GM21576 (cell line): ENCODE measurements around the gene GAB2.
A peak's percentile ranks its signal among the peaks of the same experiment; 100 is the strongest.
"Not testable (repeated sequence)": the region's sequence is repeated elsewhere in the genome, so short reads cannot be mapped to it uniquely, and the experiment has no call there.

ENCODE experiments used
- ATAC-seq: cut with Tn5 transposase; IDR thresholded peaks from one replicate; pipeline ENCODE4 v1.9.1; 2021; ENCODE audit warnings: mild to moderate bottlenecking, moderate library complexity; ENCODE audit not compliant: unreplicated experiment

GAB2 gene, protein sequence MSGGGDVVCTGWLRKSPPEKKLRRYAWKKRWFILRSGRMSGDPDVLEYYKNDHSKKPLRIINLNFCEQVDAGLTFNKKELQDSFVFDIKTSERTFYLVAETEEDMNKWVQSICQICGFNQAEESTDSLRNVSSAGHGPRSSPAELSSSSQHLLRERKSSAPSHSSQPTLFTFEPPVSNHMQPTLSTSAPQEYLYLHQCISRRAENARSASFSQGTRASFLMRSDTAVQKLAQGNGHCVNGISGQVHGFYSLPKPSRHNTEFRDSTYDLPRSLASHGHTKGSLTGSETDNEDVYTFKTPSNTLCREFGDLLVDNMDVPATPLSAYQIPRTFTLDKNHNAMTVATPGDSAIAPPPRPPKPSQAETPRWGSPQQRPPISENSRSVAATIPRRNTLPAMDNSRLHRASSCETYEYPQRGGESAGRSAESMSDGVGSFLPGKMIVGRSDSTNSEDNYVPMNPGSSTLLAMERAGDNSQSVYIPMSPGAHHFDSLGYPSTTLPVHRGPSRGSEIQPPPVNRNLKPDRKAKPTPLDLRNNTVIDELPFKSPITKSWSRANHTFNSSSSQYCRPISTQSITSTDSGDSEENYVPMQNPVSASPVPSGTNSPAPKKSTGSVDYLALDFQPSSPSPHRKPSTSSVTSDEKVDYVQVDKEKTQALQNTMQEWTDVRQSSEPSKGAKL

DNA sequence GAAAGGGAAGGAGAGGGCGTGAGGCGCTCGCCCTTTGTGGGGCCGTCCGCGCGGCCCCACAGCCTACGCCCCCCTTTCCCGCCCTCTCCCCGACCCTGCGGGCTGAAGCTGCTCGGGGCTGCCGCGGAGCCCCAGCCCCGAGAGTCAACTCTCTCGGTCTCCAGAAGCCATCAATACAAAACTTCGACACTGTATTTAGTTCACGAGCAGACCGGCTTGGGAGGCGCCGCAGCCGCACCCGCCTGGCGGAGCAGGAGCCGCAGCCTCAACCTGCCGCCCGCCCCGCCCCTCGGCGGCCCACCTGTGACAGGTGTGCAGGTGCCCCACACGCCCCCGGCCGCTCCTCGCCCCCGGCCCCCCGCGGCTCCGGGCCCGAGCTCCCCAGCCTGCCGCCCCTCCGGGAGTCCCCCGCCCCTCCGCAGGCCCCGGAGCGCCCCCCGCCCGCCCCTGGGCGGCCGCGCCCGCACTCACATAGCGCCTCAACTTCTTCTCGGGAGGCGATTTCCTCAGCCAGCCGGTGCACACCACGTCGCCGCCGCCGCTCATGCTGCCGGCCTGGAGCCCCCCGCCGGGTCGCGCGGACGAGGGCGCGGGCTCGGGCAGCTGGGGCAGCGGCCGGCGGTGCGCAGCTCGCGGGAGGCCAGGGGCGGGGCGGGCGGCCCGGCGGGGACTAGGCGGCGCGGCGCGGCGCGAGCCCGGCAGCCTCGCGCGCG is at the start of gene GAB2:
Gene GAB2 (minus strand): TSS at position 646 of the 713 bp plus-strand sequence. CDS start 100 bp downstream, at position 546.
- peak; percentile 6 for ATAC-seq

- no peak for ATAC-seq
Observed at GRCh38 chr11:78467370-78467769, 49.8 kb upstream of the GAB2 start.

DNA sequence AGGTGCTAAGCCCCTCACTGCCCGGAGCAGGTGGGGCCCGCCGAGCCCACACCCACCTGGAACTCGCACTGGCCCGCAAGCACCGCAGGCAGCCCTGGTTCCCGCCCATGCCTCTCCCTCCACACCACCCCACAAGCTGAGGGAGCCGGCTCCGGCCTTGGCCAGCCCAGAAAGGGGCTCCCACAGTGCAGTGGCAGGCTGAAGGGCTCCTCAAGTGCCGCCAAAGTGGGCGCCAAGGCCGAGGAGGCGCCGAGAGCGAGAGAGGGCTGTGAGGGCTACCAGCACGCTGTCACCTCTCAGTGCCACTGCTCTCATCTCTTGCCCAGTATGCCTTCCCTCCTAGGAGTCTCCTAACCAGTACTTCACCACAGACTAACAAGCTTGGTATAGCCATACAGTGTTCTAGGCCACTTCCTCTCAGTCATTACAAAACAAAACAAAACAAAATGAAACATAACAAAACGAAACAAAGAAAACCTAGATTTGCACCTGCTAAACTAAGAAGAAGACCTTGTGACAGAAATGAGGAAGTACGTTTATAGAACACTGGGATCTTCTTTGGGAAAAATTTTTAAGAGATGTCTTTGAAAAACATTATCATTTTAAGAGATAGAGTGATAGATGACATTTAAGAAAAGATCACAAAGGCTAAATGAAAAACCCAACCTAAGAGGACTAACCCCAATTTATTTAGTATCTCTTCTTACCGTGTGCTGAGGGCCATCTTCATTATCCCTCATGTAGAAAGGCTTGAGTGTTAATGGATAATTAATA is 47.7 kb upstream of the GAB2 start:
- peak; percentile 98 for ATAC-seq

GRCh38 chr11:78464787-78465168 is 47.2 kb upstream of the GAB2 start:
- not testable (repeated sequence) for ATAC-seq

DNA sequence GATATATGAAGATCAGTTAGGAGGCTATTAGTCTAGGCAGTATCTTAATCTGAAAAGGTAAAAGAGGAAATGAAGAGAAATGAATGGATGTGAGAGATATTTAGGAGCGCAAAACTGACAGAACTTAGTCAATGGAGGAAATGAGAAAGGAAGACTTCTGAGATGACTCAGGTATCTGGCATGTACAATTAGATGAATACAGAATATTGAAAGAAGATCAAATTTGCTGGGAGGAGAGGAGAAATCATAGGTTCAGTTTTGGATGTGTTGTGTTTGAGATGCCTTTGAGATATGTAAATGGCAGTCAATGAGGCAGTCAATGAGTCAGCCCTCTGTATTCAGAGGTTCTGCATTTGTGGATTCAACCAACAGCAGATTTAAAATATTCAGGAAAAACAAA is 42.9 kb upstream of the GAB2 start:
- ATAC-seq, result no peak

- no peak for ATAC-seq
Observed at GRCh38 chr11:78459738-78460137, 42.1 kb upstream of the GAB2 start.

- no peak for ATAC-seq
Observed at GRCh38 chr11:78457448-78457847, 39.8 kb upstream of the GAB2 start.

DNA sequence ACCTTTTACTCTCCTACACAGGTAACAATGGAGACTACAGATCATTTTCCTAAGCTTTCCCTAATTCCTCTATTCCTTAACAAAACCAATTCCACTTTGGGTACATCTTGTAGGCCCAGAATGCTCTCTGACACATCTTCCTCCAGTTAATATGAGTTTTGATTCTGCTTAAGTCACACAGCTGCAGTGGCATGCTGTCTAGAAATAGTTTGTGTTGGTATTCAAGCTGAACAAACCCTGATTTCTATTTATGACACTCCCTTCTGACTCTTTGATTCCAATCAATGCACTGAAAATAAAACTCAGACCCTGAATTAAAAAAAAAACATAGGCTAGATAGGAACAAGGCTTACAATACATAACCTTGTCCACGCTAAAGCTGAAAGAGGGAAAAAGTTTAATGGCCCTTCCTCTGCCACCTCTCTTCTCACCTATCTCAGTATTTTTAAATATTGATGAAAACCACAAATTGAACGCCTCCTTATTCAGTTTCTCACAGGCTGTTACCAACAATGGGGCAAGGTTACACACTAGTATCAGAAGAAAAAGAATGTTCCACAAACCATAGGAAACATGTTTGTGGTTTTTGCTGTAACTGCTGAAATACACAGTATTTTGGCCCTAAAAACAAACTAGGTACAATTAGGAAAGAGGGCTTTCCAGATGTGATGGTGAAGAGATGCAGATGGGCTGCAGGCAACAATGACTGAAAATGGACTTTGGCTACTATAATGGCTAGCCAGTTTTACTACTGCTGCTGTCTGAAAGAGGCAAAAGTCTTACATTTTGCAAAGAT is 35.7 kb upstream of the GAB2 start:
- ATAC-seq, result no peak

DNA sequence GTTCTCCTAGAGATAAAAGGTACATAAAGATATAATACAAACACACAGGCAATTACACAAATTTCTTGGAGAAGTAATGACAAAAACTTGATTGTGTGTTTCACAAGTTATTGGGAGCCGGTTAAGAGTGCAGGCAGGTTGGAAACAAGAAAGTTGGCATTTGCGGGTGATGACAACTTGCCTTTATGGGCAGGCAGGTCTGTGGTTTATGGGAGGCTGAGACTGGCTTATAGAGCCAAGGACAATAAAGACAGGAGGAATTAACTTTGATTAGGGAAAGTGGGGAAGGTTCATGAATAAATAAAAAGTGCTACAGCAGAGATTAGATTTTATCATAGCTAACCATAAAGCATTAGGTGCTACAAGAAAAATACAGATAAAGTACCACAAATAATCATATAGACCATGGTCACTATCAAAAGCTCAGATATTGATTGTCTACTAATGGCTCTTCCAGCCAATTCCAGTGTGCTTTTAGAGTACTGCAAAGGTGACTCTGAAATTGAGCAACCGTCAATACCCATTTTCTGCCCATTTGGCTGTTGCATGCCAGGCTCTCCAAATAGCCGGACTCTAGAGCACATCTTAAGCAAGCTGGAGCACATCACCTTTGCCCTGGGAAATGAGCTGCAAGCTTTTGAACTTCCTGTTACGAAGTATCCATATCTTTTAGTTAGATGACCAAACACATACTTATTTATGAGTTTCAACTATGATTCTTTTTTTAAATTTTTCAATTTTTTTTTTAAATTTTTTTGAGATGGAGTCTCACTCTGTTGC is 33.9 kb upstream of the GAB2 start:
- no peak for ATAC-seq

DNA sequence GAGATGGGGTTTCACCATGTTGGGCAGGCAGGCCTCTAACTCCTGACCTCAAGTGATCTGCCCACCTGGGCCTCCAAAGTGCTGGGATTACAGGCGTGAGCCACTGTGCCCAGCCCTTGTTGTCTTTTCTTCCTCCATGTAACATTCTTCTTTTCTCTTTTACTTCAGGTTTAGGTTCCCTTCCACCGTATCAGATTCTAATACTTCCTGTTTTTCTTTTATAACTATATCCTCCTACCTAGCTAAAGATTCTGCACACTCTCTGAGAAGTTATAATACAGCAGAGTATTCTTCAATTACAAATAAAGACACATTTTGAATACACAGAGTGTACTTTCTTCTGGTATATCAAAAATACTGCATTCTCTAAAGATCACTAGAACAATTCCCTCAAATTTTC is 33.2 kb upstream of the GAB2 start:
- ATAC-seq, result no peak

DNA sequence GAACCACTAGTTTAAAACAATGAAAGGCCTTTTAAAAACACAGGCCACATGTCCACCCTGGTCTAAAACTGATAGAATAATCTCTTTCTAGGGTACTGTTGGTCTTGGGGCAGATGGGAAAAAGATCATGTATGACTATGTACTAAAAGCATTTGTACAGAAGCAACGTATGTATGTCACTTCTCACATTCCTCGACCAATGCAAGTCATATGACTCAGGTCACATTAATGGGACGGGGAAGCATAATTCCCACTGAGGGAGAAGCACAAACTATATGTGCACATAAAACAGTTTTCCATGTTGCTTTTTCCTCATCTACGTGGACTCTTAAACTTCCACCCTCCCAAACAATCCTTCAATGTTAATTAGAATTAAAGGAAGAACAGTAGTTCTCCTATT is 32.2 kb upstream of the GAB2 start:
- ATAC-seq, result no peak

DNA sequence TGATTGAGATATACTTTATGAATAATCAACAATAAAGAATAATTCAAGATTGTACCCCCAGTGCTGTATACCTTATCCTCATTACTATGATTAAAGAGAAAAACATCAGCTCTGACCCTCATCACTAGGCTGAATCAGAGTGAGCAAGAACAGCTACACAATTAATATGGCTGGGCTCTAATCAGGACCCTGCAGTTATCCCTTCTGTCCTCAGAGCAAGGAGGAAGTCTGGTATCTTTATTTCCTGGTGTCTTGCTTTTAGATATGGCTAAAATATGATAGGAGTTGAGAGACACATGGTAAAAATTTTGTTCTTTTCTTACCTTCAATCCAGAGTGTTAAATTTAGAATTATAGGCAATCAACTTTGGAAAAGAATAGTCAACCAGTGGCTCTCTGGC is 28.6 kb upstream of the GAB2 start:
- no peak for ATAC-seq

DNA sequence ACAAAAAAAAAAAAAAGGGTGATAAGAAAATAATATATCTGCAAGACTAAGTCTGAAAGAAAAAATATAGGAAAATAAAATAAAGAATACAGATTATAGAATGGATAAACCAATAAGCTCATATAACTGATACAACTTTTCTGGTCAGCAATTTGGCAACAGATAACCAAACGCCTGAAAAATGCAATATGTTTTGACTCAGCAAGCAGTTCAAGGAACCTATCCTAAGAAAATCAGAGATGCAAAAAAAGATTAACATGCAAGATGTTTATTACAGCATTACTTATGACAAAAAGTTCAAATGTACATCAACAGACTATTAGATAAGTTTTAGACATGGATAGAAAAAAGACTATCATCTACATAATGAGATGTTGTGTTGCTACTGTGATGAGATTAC is 27.1 kb upstream of the GAB2 start:
- ATAC-seq, result no peak

- ATAC-seq, result no peak
Observed at GRCh38 chr11:78441956-78442355, 24.3 kb upstream of the GAB2 start.

DNA sequence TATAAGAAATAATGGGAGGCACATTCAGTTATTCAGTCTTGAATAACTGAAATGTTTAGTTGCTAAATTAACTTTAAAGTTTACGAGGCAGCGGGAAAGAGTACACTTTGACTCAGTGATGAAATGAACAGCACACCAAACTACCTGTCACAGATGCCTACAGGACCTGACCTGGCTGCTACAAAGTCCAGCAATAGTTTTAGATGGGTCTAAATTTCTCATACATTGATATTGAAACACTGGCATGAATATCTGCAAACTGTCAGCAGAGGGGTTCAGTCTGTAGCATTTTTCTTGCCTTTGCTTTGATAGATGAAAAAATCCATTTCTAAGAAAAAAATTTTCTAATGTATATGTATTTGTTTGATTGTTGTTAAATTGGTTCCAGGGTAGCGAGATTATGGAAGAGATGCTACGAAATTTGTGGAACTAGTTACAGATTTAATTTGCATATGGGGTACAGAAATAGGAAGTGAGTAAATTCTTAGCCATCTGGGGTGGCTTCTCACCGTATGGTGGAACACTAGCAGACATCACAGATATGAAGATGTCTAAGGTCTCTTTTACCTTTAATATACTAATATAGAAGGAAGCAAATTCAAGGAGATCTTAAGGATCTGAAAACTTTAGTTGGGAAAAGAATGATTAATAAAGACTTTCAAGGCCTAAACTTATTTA is 20.8 kb upstream of the GAB2 start:
- ATAC-seq, result peak; percentile 84

GRCh38 chr11:78432956-78433355 is 15.3 kb upstream of the GAB2 start:
- no peak for ATAC-seq

- ATAC-seq, result no peak
Observed at GRCh38 chr11:78432058-78432515, 14.5 kb upstream of the GAB2 start.

DNA sequence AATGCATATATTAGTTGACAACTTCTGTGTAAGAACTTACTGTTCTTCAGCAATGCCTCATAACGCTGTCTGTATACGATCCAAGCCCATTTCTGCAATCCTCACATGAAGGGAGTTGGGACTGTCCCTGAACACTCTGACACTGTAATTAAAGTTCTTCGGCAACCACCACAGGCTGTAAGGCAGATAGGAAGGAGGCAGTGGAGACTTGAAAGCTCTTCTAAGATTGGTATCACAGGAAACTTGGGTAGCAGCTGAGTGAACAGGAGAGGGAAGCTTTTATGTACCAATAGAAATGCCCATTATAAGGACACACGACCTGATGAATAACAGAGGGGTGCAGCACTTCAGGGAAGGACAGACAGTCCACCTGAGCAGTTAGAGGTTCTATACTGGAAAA is 12.0 kb upstream of the GAB2 start:
- ATAC-seq, result no peak

GRCh38 chr11:78429209-78429608 is 11.6 kb upstream of the GAB2 start:
- ATAC-seq, result no peak
